HG02884 (cell line): ENCODE data around the gene KIF3C.

Experiments
- ATAC-seq: cut with Tn5 transposase; IDR thresholded peaks from one replicate; pipeline ENCODE4 v1.9.1; 2021; ENCODE audit warnings: mild to moderate bottlenecking, moderate library complexity; ENCODE audit not compliant: unreplicated experiment

The KIF3C gene

DNA sequence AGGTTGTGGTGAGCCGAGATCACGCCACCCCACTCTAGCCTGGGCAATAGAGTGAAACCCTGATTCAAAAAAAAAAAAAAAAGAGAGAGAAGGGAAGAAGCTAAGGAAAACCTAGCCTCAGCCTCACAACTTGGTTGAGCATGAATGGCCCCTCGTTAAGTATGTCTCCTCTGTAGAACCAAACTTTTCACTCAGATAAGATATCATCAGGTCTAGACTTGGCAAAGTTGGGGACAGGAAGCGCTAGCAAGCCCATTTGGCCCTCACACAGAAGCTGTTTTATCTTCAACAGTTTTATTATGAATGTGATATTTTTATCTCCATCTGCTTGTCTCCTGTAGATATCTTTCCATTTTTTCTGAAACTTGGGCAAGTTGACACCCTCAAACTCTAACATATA, 100.5 kb downstream of the KIF3C start:
- no peak for ATAC-seq

GRCh38 chr2:25879133-25879730, 103.1 kb downstream of the KIF3C start:
- no peak for ATAC-seq

DNA sequence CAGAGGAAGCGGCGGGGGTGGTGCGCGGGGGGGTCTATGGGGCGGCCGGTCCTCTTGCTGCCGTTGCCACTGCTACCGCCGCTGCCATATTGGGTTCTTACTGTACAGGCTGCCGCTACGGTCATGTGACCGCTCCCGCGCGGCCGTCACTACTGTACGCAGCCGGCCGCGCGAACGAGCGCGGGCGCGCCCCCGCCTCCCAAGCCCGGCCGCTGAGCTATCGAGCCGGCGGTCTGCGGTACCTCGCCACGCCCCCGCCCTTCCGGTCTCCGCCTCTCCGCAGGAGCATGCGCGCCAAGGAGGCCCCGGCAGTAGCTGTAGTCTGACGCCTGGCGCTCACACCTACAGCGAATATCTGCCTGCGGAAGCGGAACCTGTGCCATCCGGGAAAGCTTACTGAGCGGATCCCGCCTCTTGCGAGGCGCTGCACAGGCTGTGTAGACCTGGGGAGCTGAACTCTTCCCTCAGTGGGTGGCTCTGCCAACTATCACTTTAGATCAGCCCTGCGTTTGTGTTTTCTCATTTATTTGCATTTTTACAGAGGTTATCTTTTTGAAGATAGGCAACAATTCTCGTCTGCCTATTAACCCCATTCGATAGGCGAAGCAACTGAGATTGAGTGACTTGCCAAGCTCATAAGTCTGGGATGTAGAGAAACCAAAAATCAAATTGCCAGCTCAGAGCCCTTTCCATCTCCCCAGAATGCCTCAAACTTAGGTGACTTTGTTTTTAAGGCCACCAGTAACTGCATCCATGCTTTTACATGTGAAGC, 103.8 kb downstream of the KIF3C start, which contains the start of gene ASXL2:
Gene ASXL2, minus strand, starts transcription at position 127 of the 772 bp plus-strand sequence. CDS start 265 bp downstream, outside the sequence.
- peak; percentile 89 for ATAC-seq

DNA sequence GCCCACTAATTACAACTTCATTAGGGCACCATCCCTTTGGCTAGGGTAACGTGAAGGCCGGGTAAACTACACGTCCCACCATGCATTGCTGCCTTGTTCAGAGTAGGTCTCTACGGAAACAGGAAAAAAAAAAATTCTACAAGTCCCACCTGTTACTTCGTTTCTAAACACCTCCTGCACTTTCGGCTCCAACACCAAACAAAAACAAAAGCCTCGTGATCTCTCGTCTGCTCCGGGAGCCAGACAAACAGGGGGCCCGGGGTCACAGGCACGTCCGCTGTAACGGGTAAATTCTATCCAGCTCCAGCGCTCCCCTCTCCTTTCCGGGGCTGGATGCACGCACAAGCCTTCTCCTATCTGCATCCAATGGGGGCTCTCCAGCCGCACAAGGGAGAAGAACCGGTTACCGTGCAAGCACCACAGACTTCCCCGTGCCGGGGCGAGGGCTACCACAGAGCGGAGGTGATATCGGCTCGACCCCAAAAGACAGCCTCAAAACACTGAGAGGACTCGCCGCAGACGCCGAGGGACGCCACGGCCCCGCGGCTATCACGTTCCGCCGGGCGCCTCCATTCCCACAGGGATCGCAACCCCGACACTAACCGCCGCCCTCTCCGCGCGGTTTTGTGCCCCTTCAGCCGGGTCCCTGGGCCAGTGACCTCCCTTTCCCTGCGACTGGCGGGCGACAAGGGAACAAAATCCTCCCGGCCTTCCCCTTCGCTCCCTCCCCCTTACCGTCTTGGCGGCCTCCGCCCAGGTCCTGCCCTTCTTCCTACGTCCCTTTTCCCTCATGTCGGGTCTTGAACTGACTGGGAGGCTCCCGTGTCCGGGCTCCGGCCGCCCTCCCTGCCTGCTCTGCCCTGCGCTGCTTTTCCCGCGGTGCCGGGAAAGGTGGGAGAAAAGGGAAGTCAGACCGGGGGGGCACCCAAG, 104.6 kb downstream of the KIF3C start:
- ATAC-seq, result peak; percentile 47
